GM18861 (cell line): ENCODE results near the gene SPACA1.
A peak's percentile ranks its signal among the peaks of the same experiment; 100 is the strongest.
"Not testable (repeated sequence)": the region's sequence is repeated elsewhere in the genome, so short reads cannot be mapped to it uniquely, and the experiment has no call there.

Experiments
- ATAC-seq: cut with Tn5 transposase; IDR thresholded peaks from one replicate; pipeline ENCODE4 v1.9.1; 2021; ENCODE audit not compliant: unreplicated experiment

SPACA1 gene, protein sequence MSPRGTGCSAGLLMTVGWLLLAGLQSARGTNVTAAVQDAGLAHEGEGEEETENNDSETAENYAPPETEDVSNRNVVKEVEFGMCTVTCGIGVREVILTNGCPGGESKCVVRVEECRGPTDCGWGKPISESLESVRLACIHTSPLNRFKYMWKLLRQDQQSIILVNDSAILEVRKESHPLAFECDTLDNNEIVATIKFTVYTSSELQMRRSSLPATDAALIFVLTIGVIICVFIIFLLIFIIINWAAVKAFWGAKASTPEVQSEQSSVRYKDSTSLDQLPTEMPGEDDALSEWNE

DNA sequence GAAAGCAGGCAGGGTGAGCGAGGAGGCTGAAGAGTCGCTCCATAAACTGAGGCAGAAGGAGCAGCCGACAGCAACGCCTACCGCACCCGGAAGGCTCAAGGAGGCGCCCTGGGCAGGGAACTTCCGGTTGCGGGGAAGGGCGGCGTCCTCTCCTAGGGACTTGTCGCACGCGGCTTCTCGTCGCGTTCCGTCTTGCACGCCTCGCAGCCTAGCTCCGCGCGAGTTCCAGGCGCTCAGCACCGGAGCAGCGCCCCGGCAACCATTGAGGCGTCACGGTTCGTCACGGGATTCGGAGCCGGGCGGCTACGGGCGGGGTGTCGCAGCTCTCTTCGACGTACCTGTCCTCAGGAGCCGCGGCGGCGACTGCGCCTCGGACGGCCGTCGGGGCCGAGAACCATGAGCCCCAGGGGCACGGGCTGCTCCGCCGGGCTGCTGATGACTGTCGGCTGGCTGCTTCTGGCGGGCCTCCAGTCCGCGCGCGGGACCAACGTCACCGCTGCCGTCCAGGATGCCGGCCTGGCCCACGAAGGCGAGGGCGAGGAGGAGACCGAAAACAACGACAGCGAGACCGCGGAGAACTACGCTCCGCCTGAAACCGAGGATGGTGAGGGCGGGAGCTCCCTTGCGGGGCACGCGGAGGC is at the start of gene SPACA1:
Gene SPACA1, plus strand, starts transcription at position 332 of the 641 bp plus-strand sequence. Its CDS starts 65 bp downstream, at position 397.
- ATAC-seq = no peak

DNA sequence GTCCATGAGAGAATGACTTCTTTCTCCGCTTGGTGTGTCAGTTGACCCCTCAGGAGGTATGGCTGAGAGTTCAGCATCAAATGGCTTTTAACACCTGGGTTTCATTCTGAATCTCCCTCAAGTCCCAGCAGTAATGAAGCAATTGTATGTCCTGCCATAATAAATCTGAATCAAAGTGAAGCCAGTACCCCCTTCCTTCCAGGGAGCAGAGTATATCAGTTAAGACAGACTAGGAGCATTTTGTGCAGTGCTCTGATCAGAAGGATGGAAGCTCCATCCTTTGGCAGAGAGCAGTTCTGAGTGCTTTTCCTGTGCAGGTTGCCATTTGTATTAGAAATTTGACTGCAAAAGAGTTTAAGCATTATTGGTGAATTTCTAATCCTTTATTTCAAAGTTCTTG is 46.9 kb upstream of the SPACA1 start:
- no peak for ATAC-seq

DNA sequence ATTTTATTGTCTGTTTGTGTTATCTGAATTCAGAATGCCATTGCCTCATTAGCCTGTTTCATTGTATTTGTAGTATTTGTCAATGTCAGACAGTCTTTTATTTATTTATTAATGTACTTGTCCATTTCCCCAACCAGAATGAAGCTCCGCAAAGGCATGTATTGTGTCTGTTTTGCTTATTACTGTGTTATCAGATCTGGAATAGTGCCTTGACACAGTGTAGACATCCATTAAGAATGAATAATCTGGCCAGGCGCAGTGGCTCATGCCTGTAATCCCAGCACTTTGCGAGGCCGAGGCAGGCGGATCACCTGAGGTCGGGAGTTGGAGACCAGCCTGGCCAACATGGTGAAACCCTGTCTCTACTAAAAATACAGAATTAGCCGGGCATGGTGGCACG is 46.4 kb upstream of the SPACA1 start:
- not testable (repeated sequence) for ATAC-seq

DNA sequence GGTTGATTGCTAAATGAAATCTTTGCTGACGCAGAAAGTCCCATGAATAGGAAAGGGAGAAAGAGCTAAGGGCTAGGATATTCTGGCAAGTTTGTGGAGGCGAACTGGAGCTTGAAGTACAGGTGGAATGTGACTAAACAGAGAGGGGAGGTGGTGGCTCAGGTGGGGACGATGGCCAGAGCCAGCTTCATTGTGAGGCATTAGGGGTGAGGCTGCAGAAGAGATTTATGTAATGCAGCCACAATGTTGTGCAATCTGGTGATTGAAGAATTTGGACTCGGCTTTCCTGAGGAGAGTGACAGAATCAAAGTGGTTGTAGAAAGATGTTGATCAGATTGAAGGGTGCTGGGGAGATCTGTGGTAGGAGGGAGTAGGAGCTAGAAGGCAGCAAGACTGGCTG is 42.9 kb upstream of the SPACA1 start:
- ATAC-seq = no peak

DNA sequence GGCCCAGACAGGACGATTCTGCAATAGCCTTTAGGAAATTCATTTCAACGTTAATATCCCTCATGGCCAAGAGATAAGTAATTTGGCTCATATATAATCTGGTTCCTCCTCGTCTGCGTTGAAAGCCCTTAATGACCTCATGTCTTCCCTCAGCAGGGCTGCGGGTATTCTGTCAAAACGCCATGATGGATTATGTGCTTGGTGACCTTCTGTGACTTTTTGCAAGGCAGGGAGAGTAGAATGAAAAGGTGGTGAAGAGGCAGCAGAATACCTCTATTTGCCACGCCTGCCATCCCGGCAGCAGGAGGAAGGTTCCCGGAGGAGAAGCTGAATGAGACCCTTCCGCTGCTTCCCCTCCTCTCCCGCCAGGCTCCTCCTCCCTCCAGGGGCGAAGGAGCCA is 41.1 kb upstream of the SPACA1 start:
- ATAC-seq = no peak

DNA sequence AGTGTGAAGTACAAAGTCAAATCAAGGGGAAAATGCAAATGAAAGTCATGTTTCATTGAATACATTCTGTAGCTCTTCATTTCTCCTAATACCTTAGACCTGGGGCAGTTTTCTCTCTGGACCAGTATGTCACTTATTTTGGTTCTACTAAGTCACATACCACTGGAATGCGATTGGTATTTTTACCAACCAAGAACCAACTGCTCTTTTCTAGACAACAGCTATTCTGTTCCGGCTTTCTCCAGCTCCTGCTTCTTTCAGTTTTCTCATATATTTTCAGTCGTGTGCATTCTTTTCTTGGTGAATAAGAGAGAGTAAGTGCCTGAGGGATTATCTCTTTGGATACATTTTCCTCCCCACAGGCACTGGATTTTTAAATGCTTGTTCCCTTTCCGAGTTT is 39.2 kb upstream of the SPACA1 start:
- no peak for ATAC-seq

DNA sequence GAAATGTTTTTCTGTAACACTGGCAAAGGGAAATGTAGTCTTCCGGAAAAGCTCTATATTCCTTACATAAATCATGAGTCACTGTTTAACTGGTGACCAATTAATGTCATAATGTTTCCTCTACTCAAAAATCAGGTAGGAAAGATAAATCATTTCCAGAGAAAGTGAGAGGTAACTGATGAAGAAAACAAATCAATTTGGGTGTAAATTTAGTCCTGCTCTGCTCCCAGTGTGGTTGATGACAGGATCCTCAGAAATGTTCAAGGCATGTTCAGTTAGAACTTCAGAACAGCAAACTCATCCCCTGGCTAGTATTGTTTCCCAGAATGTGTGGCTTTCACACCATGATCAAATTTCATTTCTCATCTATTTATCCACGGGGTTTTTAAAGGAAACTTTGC is 38.8 kb upstream of the SPACA1 start:
- ATAC-seq = no peak

DNA sequence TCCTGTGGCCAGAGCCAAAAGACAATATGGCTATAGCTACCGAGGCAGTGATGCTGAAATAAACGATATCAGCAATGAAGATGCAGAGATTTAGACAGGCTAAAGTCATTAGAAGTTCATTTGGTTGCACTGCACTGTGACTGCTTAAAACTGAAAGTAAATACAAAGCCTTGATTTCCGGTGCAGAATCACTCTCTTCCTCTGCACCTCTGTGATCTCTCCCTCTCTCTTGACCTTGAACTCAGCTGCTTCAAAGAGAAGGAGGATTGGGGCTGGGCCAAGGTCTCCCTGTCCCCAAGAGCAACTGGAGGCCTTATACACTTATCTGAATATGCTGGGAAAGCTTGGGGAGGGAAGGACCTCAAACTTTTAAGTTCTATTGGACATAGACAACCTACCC is 34.6 kb upstream of the SPACA1 start:
- peak; percentile 84 for ATAC-seq

DNA sequence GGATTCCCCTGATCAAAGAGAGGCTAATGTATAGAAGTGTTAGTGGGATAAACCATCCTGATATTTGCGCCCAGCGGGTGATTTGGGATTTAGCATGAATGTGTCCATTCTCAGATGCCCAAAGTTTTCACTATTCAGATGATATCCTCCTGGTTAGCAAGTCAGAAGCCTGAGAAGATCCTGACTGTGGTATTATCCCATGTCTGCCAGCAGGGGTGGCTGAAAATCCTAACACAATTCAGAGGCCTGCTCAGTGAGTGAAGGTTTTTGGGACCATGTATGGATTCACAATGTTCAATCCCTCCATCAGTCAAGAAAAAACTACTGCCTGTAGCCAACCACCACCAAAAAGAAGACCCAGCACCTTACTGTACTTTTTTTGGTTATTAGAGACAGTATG is 34.1 kb upstream of the SPACA1 start:
- no peak for ATAC-seq

DNA sequence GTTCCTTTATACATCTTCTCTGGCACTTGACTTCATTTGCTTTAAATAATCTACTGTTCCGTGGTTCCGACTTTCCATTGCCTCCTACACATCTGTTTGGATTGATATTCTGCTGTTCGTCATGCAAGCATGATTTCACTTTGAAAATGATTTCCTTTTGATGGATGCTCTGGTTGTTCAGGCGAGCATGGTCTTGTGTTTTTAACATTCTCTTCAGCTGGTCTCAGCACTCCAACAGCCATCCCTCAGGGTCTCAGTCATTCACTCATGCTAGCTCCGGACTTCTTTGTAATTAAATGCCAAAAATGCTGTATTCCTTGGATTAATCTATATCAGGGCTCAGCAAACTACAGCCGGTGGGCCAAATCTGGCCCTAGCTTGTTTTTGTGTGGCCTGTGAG is 27.2 kb upstream of the SPACA1 start:
- ATAC-seq = no peak

DNA sequence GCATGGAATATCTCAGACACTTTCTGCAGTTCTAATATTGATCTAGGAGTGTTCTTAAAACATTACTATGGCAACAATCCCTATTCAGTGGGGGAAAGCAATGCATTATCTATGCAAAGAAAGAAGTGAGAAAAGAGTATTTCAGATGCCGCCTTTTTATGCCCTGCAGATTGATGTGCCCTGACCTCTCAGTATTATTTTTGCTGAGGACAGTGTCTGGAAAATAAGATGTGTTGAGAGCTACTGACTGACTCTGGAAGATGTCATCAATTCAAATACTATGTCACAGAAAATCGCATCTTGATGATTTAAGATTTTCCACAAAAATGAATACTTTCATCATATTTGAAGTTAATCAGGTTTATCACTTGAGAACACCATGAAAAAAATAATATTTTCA is 22.9 kb upstream of the SPACA1 start:
- ATAC-seq = no peak

DNA sequence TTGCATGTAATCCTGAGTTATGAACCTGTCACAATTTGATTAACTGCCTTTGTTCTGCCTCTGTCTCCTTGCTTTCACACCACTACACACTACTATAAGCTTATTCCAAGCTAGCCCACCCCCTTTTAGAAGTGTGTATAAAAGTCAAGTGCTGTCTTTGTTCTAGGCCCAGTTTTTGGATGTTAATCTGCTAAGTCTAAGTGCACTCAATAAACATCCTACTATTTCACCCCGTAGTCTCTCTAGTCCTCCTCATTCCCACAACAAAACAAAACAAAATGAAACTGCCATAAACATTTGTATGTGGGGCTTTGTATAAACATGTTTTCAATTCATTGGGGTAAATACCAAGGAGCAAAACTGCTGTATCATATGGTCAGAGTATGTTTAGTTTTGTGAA is 16.1 kb upstream of the SPACA1 start:
- ATAC-seq = no peak

DNA sequence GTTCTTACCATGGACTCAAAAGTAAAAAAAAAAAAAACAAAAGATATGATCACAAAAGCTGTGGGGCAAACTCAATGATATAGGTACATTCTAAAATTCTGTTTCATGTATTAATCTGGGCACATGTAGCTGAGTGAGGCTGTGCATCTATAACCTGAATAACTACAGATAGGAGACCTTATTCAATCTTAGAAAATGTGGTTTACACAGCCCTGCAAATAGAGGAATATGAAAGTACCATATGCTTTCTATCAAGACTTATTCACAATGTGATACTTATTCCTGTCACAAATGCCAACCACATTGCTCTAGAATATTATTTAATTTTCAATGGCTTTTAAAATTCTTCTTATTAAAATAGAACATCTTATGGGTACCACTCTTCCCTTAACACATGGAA is 3.1 kb upstream of the SPACA1 start:
- no peak for ATAC-seq

DNA sequence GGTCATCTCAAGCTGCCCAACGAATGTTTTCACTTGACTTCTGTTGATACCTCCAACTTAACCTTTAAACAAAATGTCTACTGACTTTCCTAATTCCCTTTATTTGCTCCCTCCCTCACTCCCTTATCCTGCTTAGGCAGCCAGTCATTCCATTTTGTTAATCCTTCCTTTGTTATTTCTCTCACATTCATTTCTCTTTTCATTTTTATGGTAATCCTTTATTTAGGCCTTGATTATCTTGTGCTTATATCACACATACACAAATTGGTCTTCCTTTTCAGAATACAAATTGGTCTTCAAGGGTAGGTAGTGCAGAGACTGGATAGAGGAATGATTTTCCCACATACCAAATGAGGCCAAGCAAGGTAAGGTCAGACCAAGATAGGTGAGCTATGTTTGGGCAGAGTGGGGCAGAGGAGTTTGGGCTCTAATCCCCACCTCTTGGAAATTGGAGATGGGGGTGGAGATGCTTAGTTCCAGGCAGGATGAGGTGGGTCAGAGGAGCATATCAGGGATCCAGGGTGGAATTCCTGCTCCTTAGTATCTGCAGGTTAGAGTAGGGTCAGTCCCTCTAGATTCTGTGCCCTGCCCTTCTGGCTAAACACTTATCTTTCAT is 2.0 kb upstream of the SPACA1 start:
- ATAC-seq = no peak

DNA sequence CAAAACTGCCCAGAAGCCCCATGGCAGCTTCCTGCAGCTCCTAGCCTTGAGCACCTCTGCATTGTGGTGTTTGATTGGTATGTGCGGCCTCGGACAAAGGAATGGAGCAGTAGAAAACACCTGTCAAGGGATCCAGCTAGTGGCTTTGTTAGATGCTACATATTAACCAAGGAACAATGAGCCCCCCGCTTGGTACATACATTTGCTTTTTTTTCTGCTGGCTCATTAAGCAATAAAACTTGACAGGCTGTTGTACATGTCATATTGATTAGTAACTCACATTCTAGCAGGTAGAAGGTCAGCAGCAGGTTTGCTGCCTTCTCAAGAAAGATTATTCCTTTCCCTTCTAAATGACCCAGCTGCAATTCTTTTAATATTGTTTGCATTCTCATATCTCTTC is 937 bp downstream of the SPACA1 start:
- no peak for ATAC-seq

DNA sequence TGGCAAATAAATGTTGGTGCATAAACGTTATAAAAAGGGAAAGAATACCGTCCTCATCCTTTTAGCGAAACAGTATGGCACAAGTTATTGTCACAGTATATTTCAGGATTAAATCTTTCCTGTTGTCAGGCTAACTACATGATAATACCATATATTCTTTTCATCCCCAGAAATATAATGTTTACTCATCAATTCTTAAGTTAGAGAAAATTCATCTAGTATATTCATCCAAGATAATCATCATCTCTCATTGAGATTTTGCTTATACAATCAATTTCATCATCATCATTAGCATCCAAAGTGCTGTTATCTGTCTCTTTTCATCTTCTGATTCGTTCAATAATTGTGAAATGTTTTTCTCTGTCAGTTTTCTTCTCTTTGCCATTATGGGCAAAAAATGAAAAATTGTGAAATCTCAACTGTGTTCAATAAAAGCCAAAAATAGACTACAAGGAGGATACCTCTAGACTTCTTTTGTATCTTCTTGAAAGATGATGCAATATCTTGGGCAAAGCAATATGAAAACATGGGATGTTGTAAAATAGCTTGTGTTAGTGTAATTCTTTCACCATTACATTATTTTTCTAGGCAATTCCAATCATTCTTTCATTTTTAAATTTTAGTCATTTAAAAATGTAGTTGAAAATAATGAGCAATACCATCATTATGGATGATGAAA is 2.6 kb downstream of the SPACA1 start:
- no peak for ATAC-seq

DNA sequence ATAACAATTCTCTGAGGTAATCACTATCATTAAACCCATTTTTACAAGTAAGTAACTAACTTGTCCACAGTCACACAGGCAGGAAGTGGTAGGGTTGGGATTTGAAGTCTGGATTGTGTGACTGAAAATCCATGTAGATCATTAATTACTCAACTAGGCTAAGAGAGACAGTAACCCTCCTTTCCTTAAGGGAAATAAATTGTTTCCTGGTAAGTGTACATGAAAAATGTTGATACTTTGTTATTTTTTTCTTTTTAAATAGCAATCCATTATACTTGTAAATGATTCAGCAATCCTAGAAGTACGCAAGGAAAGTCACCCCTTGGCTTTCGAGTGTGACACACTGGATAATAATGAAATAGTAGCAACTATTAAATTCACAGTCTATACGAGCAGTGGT is 11.6 kb downstream of the SPACA1 start:
- ATAC-seq = no peak

DNA sequence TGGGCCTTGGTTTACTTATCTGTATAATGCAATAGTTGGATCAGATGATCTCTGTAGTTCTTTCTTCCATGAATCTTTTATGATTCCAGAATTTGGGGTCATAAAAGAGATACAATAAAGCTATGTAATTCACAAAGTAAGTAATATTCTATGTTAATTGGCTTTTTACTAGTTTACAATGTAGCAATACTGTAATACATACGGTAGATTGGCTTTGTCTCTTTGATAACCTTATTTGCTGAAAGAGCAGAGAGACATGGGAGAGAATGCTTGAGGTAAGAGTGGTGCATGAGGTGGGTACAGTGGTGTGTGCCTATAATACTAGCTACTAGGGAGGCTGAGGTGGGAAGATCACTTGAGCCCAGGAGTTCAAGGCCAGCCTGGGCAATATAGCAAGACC is 14.7 kb downstream of the SPACA1 start:
- ATAC-seq = no peak

DNA sequence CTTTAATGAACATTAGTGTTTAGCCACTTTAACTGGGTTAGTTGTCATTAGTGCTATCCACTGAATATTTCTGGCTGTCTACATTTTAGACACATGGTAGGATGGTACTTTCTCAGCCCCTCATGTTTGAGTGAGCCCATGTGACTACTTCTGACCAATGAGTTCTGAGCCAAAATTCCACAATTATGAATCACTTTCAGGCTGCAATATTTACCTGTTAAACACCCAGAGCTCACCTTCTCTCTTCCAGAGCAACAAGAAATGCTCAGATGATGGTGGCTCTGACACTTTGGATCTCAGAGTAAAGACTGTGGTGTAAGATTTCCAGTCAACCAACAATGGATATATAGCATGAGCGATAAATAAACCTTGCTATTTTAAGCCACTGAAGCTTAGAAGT is 24.8 kb downstream of the SPACA1 start:
- no peak for ATAC-seq

DNA sequence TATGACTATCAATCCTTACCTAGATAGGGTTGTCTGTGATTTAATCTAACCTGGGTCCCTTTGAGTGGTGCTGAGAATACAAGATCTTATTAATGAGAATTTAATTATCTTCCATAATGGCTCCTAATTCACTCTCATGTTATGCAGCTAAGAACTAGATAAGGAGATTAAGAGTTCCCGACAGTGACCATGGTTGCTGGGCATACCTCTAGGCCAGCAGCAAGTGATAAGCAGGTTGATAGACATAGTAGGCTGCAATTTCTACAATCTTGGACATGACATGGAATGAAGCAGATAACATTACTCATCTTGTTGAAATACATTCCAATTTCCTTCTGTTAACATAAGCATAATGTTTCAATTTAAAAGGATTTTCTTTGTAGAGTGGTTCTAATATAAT is 27.1 kb downstream of the SPACA1 start:
- ATAC-seq = no peak

DNA sequence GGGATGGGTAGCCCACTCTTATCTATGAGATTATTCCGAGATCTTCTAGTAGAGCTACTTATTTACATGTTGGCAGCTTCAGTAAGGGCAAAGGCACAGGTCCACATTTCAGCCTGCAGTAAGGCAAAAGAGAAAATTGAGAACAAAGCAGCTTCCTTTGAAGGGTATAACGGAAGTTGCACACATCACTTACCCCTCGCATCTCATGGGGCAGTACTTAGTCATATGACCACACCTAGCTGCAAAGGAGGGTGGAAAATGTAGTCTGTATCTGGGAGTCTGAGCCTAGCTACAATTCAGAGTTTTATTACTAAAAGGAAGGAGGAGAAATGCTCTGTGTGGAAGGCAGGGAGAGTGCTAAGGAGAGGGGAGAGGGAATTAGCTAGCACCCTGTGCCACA is 29.7 kb downstream of the SPACA1 start:
- ATAC-seq = no peak

DNA sequence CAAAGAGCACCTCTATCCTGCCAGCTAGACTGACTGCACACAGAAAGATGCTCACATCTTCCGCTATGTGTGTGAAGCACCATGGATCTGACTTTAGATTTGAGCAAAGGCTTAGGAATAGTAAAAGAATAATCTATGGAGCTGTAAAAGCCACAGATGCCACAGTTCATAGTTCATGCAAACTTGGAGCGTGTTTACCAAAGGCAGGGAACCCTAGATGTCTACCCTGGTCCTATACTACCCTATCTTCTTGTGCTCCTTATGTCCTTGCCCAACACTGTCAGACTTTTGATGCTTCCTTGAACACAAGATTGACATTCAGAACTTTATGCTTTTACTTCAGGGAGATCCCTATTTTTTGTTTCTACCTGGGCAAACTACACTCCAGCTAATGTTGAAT is 39.2 kb downstream of the SPACA1 start:
- ATAC-seq = no peak
